Smooth muscle cell (in vitro differentiated cells): ENCODE data around the gene NPNT. TPM values are rescaled to one million over a fixed set of nuclear protein-coding genes. Genes with fewer than 3 reads are reported as not detected.

ENCODE experiments used
- DNase-seq: peaks from one replicate; lab custom pipeline; 2025; ENCODE audit not compliant: unreplicated experiment; lab: John Stamatoyannopoulos, UW
- H2AFZ ChIP-seq: fragments of 200-600 bp; sonication (generic); 2 replicates; pipeline ENCODE4 v1.6.0; 2016; ENCODE audit warnings: antibody characterized with exemption, low read depth, mild to moderate bottlenecking
- H3F3A ChIP-seq: fragments of 200-600 bp; sonication (generic); 2 replicates; pipeline ENCODE4 v1.6.0; 2017; ENCODE audit warnings: antibody characterized with exemption, low read depth
- H3K27ac ChIP-seq: fragments of 200-600 bp; sonication (generic); 2 replicates; pipeline ENCODE4 v1.5.1; 2016; ENCODE audit warnings: low read depth, mild to moderate bottlenecking
- H3K27me3 ChIP-seq: fragments of 200-600 bp; sonication (generic); 2 replicates; pipeline ENCODE4 v1.6.1; 2016; ENCODE audit warnings: low read depth, mild to moderate bottlenecking
- H3K36me3 ChIP-seq: fragments of 200-600 bp; sonication (generic); 2 replicates; pipeline ENCODE4 v1.5.1; 2016; ENCODE audit warnings: low read depth
- H3K4me1 ChIP-seq: fragments of 200-600 bp; sonication (generic); 2 replicates; pipeline ENCODE4 v1.5.1; 2016; ENCODE audit warnings: low read depth
- H3K4me2 ChIP-seq: fragments of 200-600 bp; sonication (generic); 2 replicates; pipeline ENCODE4 v1.6.0; 2016; ENCODE audit warnings: mild to moderate bottlenecking
- H3K4me3 ChIP-seq: fragments of 200-600 bp; sonication (generic); 2 replicates; pipeline ENCODE4 v1.5.1; 2016; ENCODE audit warnings: mild to moderate bottlenecking
- H3K79me2 ChIP-seq: fragments of 200-600 bp; sonication (generic); 2 replicates; pipeline ENCODE4 v1.6.0; 2016; ENCODE audit warnings: low read depth, mild to moderate bottlenecking
- H3K9ac ChIP-seq: fragments of 200-600 bp; sonication (generic); 2 replicates; pipeline ENCODE4 v1.6.0; 2016; ENCODE audit warnings: low read depth
- H3K9me3 ChIP-seq: fragments of 200-600 bp; sonication (generic); replicated peaks from 2 replicates; pipeline ENCODE4 v1.5.1; 2016; ENCODE audit warnings: low read depth
- H4K20me1 ChIP-seq: fragments of 200-600 bp; sonication (generic); 2 replicates; pipeline ENCODE4 v1.6.0; 2016; ENCODE audit warnings: low read depth
- WGBS: methylation state at CpG from one replicate; pipeline ENCODE4 v1.1.7; 2016; ENCODE audit warnings: low lambda C conversion rate; 5-methylcytosine and 5-hydroxymethylcytosine counted together
- polyA plus RNA-seq: library from polyadenylated mRNA; unstranded; fragments of >200 nt; fragmentation: Nextera tagmentation; extraction: Ambion mirVana; gene quantifications from 2 replicates; pipeline ENCODE4 v1.2.1, GENCODE V29; 2016
- total RNA-seq: library from RNA; depleted of rRNA; stranded (reverse); fragments of >200 nt; gene quantifications from 2 replicates; pipeline ENCODE4 v1.2.3, GENCODE V29; 2014
- TF ChIP-seq, protein P1 (sequence below): fragments of 200-600 bp; sonication (generic); IDR thresholded peaks from 2 replicates; pipeline ENCODE4 v1.5.1; 2017; ENCODE audit warnings: borderline replicate concordance, mild to moderate bottlenecking, antibody characterized with exemption; ENCODE audit not compliant: insufficient read depth, poor library complexity, severe bottlenecking

Gene NPNT
- total and polyA plus RNA-seq, 2 experiments from 2014 or later: 0.43 to 0.45 TPM

- WGBS: 42% methylated on average over 5 of the region's 5 CpGs
- Histone ChIP-seq H3K36me3 (no peaks in the 10 kb centered on the region), H3K9ac (no peak overlapping the region), H3K4me2 (no peak overlapping the region), H3K4me3 (no peak overlapping the region), H3F3A (no peaks in the 10 kb centered on the region), H3K27ac (no peak overlapping the region), H3K79me2 (no peaks in the 10 kb centered on the region), H2AFZ (no peak overlapping the region), H4K20me1 (no peaks in the 10 kb centered on the region), H3K27me3 (no peaks in the 10 kb centered on the region), H3K9me3 (no peaks in the 10 kb centered on the region), H3K4me1 (no peaks in the 10 kb centered on the region)
- TF ChIP-seq, protein P1, sequence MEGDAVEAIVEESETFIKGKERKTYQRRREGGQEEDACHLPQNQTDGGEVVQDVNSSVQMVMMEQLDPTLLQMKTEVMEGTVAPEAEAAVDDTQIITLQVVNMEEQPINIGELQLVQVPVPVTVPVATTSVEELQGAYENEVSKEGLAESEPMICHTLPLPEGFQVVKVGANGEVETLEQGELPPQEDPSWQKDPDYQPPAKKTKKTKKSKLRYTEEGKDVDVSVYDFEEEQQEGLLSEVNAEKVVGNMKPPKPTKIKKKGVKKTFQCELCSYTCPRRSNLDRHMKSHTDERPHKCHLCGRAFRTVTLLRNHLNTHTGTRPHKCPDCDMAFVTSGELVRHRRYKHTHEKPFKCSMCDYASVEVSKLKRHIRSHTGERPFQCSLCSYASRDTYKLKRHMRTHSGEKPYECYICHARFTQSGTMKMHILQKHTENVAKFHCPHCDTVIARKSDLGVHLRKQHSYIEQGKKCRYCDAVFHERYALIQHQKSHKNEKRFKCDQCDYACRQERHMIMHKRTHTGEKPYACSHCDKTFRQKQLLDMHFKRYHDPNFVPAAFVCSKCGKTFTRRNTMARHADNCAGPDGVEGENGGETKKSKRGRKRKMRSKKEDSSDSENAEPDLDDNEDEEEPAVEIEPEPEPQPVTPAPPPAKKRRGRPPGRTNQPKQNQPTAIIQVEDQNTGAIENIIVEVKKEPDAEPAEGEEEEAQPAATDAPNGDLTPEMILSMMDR: no peak
- no peak for DNase-seq
Measured at GRCh38 chr4:105950701-105951100, 55.4 kb downstream of the NPNT start.

DNA sequence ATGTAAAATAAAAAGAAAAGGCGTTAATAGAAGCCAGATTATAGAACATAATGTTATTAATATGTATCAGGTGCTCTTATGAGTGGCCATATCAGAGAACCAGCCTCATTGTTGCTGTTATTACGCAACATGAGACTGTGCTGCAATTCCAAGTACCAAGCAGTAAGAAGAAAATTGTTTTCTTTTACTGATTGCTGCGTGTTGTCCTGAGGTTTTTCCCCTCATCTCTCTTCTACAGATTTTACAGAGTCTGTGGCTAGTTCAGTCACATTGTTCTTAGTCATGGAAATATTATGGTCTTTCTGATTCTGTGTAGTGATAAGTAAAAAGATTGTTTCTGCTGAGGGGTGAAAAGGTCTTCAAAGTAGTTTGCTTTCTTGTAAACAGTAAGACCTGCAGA, 55.9 kb downstream of the NPNT start:
- WGBS: 65% methylated on average over 3 of the region's 3 CpGs
- H2AFZ ChIP-seq: no peak overlapping the region
- no peaks in the 10 kb centered on the region for H3F3A ChIP-seq
- no peak overlapping the region for H3K9ac ChIP-seq
- H3K79me2 ChIP-seq: no peaks in the 10 kb centered on the region
- H3K9me3 ChIP-seq: no peaks in the 10 kb centered on the region
- H3K27ac ChIP-seq: no peak overlapping the region
- no peaks in the 10 kb centered on the region for H3K36me3 ChIP-seq
- TF ChIP-seq, protein P1: no peak
- no peak overlapping the region for H3K4me2 ChIP-seq
- H3K27me3 ChIP-seq: no peaks in the 10 kb centered on the region
- H3K4me1 ChIP-seq: peaks cover under 1% of the 10 kb centered on the region
- no peak for DNase-seq
- H4K20me1 ChIP-seq: no peaks in the 10 kb centered on the region
- H3K4me3 ChIP-seq: no peak overlapping the region

DNA sequence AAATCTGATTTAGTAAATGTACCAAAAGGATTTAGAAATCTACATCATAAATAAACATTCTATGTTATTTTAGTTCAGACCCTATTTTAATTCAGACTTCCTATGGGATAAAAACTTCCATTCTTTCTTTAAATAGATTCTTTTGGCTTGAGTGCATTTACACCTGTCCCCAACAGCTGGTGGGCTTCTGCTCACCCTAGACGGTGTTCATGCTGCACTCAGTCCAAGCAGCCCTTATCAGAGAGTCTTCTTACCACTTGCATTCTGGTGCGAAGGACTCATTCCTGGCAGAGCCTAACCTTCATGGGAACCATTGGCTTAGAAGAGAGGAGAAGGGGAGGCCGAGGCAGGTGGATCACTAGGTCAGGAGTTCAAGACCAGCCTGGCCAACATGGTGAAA, 57.3 kb downstream of the NPNT start:
- 95% methylated on average over 3 of the region's 3 CpGs for WGBS

GRCh38 chr4:105956569-105956968, 61.3 kb downstream of the NPNT start:
- TF ChIP-seq, protein P1: no peak
- Histone ChIP-seq H3K9me3 (no peaks in the 10 kb centered on the region), H3K36me3 (no peaks in the 10 kb centered on the region), H3K9ac (no peak overlapping the region), H3K27me3 (no peaks in the 10 kb centered on the region), H3K4me1 (peaks cover 4% of the 10 kb centered on the region), H3K4me3 (no peak overlapping the region), H3K27ac (no peak overlapping the region), H3K79me2 (no peaks in the 10 kb centered on the region), H4K20me1 (no peaks in the 10 kb centered on the region), H2AFZ (no peak overlapping the region), H3F3A (no peaks in the 10 kb centered on the region), H3K4me2 (no peak overlapping the region)
- DNase-seq: no peak
- WGBS: 81% methylated on average over 4 of the region's 4 CpGs

More for the DNA sequence above, 57.3 kb downstream of the NPNT start:
- Histone ChIP-seq H3K27ac (no peak overlapping the region), H3K36me3 (no peaks in the 10 kb centered on the region), H3K4me3 (no peak overlapping the region), H3K27me3 (no peaks in the 10 kb centered on the region), H3F3A (no peaks in the 10 kb centered on the region), H3K4me1 (peaks cover 4% of the 10 kb centered on the region), H3K9me3 (no peaks in the 10 kb centered on the region), H4K20me1 (no peaks in the 10 kb centered on the region), H3K9ac (no peak overlapping the region), H2AFZ (no peak overlapping the region), H3K79me2 (no peaks in the 10 kb centered on the region), H3K4me2 (no peak overlapping the region)
- TF ChIP-seq, protein P1: no peak
- no peak for DNase-seq
